Tibial nerve (tissue), 4 donors: Measurements from ENCODE around the gene KRT2. TPM values are rescaled to one million over a fixed set of nuclear protein-coding genes. Genes with fewer than 3 reads are reported as not detected.

ENCODE experiments used
- DNase-seq, 2 donors: peaks; one replicate each; pipeline ENCODE4 v3.0.0-alpha.2; 2019; ENCODE audit warnings: low spot score in 2 of 2
- H3K27ac ChIP-seq, 4 donors: fragments of 200-600 bp; sonication (generic) in 3 of 4; one replicate each; pipeline ENCODE4 v1.5.1; 2017 to 2019; ENCODE audit warnings: mild to moderate bottlenecking in 1 of 4
- H3K27me3 ChIP-seq, 2 donors: fragments of 200-600 bp; sonication (generic) in 1 of 2; one replicate each; pipeline versions ENCODE4 v1.5.1 to v1.6.0; 2017 to 2019
- H3K36me3 ChIP-seq, 3 donors: fragments of 200-600 bp; sonication (generic); one replicate each; pipeline ENCODE4 v1.5.1; 2018 to 2019
- H3K4me1 ChIP-seq, 4 donors: fragments of 200-600 bp; sonication (generic) in 3 of 4; one replicate each; pipeline ENCODE4 v1.5.1; 2017 to 2019
- H3K4me3 ChIP-seq, 4 donors: fragments of 200-600 bp; sonication (generic) in 3 of 4; one replicate each; pipeline ENCODE4 v1.5.1; 2017 to 2019; ENCODE audit warnings: mild to moderate bottlenecking in 1 of 4, moderate library complexity in 1 of 4
- H3K9me3 ChIP-seq, 4 donors: fragments of 200-600 bp; sonication (generic) in 3 of 4; one replicate each; pipeline ENCODE4 v1.5.1; 2017 to 2019
- CTCF ChIP-seq, 5 experiments: fragments of 200-600 bp in 3 of 5; fragments of 450-650 bp in 2 of 5; sonication (generic) in 3 of 5; IDR thresholded peaks; one replicate each; pipeline ENCODE4 v1.5.1; 2016 to 2019; ENCODE audit warnings: antibody characterized with exemption in 5 of 5, mild to moderate bottlenecking in 3 of 5, moderate library complexity in 2 of 5
- EP300 ChIP-seq, 2 donors: sonication (generic); formaldehyde crosslinking; IDR thresholded peaks; one replicate each; pipeline ENCODE4 v1.6.1; 2017; ENCODE audit warnings: antibody characterized with exemption in 2 of 2, mild to moderate bottlenecking in 1 of 2
- POLR2A ChIP-seq, 2 donors: fragments of 450-650 bp; IDR thresholded peaks; one replicate each; pipeline ENCODE4 v1.6.1; 2017; ENCODE audit warnings: antibody characterized with exemption in 2 of 2, mild to moderate bottlenecking in 2 of 2, moderate library complexity in 2 of 2
- WGBS, 2 donors: methylation state at CpG; one replicate each; pipeline ENCODE4 v1.1.5; 2018; 5-methylcytosine and 5-hydroxymethylcytosine counted together
- total RNA-seq, 4 donors: library from RNA; depleted of rRNA; stranded (reverse); fragments of >200 nt; gene quantifications; one replicate each; pipeline ENCODE4 v1.1.0, GENCODE V29; 2016

The KRT2 gene
- not detected for total RNA-seq

- Histone ChIP-seq H3K4me1 (peaks cover 0 to 5% (median 0%) of the 10 kb centered on the region in 4 donors), H3K27ac (no peak within 1 kb of the TSS), H3K36me3 (no peaks in the 10 kb centered on the region), H3K9me3 (peaks cover 0 to 3% (median 0%) of the 10 kb centered on the region in 4 donors), H3K4me3 (no peak within 1 kb of the TSS), H3K27me3 (peaks cover 0 to 7% of the 10 kb centered on the region in 2 donors)
- 92 to 96% methylated on average over 16 of the region's 16 CpGs for WGBS, 2 donors
- DNase-seq = no peak
- no peak for TF ChIP-seq CTCF (IDR thresholded peaks at IDR 0.05)
- TF ChIP-seq EP300 (IDR thresholded peaks at IDR 0.05) = no peak
These were observed at the start of gene KRT2 for GRCh38 chr12:52651726-52652261. TSS of gene KRT2 (minus strand) at chr12:52652211. CDS start at chr12:52652142, 69 bp downstream.

DNA sequence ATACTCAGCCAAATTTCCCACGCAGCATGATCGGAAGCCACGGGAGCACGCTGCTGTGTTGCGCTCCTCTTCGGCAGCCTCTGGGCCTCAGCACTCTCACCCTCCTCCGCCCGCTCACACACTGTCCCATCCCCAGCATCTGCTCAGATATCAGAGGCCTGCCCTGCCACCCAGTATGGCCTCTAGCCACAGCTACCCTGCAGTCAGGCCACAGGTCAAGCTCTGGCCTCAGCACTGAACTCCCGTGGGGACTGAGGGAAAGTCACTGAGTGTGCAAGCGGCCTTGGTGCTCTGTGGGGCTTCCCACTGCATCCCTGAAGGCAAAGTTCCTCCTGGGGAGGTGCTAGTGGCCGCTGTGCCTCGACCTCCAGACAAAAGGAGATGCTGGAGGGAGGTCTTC is 49.3 kb upstream of the KRT2 start:
- DNase-seq = no peak
- Histone ChIP-seq H3K27me3 (peaks cover 0 to 33% of the 10 kb centered on the region in 2 donors), H3K36me3 (no peaks in the 10 kb centered on the region), H3K4me1 (no peaks in the 10 kb centered on the region), H3K9me3 (no peaks in the 10 kb centered on the region), H3K4me3 (no peak overlapping the region), H3K27ac (no peak overlapping the region)
- WGBS, 2 donors = 77 to 80% methylated on average over 12 of the region's 12 CpGs
- TF ChIP-seq CTCF (IDR thresholded peaks at IDR 0.05) (no peak), EP300 (IDR thresholded peaks at IDR 0.05) (no peak), POLR2A (IDR thresholded peaks at IDR 0.05) (no peak)

- TF ChIP-seq POLR2A (IDR thresholded peaks at IDR 0.05) = no peak
- TF ChIP-seq EP300 (IDR thresholded peaks at IDR 0.05) = no peak
- TF ChIP-seq CTCF (IDR thresholded peaks at IDR 0.05) = no peak
These were observed 47.9 kb upstream of the KRT2 start for GRCh38 chr12:52699960-52700359.

GRCh38 chr12:52699373-52699772 is 47.4 kb upstream of the KRT2 start:
- 78 to 85% methylated on average over 2 of the region's 2 CpGs for WGBS, 2 donors
- Histone ChIP-seq H3K27me3 (peaks cover 0 to 31% of the 10 kb centered on the region in 2 donors), H3K9me3 (no peaks in the 10 kb centered on the region), H3K36me3 (no peaks in the 10 kb centered on the region), H3K4me1 (no peaks in the 10 kb centered on the region), H3K27ac (no peak overlapping the region), H3K4me3 (no peak overlapping the region)
- no peak for DNase-seq
- TF ChIP-seq CTCF (IDR thresholded peaks at IDR 0.05) (no peak), POLR2A (IDR thresholded peaks at IDR 0.05) (no peak), EP300 (IDR thresholded peaks at IDR 0.05) (no peak)

More at GRCh38 chr12:52699960-52700359, 47.9 kb upstream of the KRT2 start:
- Histone ChIP-seq H3K27me3 (peaks cover 0 to 31% of the 10 kb centered on the region in 2 donors), H3K4me1 (no peaks in the 10 kb centered on the region), H3K9me3 (no peaks in the 10 kb centered on the region), H3K36me3 (no peaks in the 10 kb centered on the region), H3K27ac (no peak overlapping the region), H3K4me3 (no peak overlapping the region)
- 40 to 51% methylated on average over 2 of the region's 2 CpGs for WGBS, 2 donors
- no peak for DNase-seq

DNA sequence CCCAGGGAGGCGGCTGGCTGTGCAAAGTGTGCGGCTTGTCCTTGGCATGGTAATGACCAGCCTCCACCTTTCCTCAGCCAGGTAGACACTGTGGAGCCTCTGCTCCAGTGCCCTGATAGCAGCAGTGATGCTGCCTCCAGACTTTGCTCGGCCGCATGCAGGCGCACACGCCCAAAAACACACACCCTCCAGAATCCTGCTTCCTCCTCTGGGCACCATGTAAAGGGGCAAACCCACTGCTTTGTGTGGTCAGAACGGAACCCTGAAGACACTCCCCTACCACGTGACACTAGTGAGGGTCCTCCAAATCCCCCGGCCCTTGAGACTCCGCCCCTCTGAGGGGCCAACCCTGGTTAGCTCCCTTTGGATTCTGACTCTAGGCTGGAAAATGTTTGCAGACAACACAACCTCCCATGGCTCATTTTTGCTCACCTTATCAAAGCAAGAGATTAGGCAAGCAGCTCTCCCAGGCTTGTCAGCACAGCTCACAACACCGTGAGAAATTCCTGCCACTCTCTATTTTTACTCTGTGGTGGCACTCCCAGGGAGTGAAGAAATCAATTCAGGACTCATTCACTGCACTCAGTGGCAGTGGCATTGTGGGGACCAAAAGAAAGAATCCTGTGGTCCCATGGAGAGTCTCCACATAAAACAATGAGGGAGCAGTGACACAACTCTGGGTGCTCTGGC is 46.8 kb upstream of the KRT2 start:
- H3K27me3 ChIP-seq = peaks cover 0 to 31% of the 10 kb centered on the region in 2 donors
- H3K36me3 ChIP-seq = no peaks in the 10 kb centered on the region
- WGBS, 2 donors = 57 to 59% methylated on average over 11 of the region's 11 CpGs
- no peak overlapping the region for H3K4me3 ChIP-seq
- no peak overlapping the region for H3K27ac ChIP-seq
- no peaks in the 10 kb centered on the region for H3K4me1 ChIP-seq
- no peaks in the 10 kb centered on the region for H3K9me3 ChIP-seq
- TF ChIP-seq CTCF (IDR thresholded peaks at IDR 0.05) = no peak
- no peak for DNase-seq
